WTC11 (cell line): ENCODE data around the gene GALK2. TPM values are rescaled to one million over a fixed set of nuclear protein-coding genes. Genes with fewer than 3 reads are reported as not detected.
A peak's percentile ranks its signal among the peaks of the same experiment; 100 is the strongest.

Experiments used
- ATAC-seq: fragments of 200-7000 bp; cut with Tn5 transposase; 2 replicates; pipeline ENCODE4 v1.10.0; 2021; ENCODE audit warnings: mild to moderate bottlenecking, moderate library complexity
- CTCF ChIA-PET: fragments of 300-600 bp; sonication (Branson Sonifier 250); formaldehyde crosslinking; loops from one replicate; lab custom pipeline; 2021; ENCODE audit warnings: antibody characterized with exemption; lab: Charles Lee
- POLR2A ChIA-PET: fragments of 350-600 bp; sonication (Branson Sonifier 250); formaldehyde crosslinking; loops from one replicate; lab custom pipeline; 2021; ENCODE audit warnings: antibody characterized with exemption; lab: Charles Lee
- DNase-seq: peaks from one replicate; pipeline ENCODE4 v3.0.0; 2021; ENCODE audit warnings: low spot score
- H3K27ac Mint-ChIP-seq: 2 replicates; pipeline ENCODE4 v1.8.0; 2021; ENCODE audit warnings: mixed read lengths
- H3K27me3 Mint-ChIP-seq: 2 replicates; pipeline ENCODE4 v1.8.0; 2021; ENCODE audit warnings: low read depth, mild to moderate bottlenecking, moderate library complexity, mixed read lengths
- H3K36me3 Mint-ChIP-seq: 2 replicates; pipeline ENCODE4 v1.8.0; 2021; ENCODE audit warnings: mixed read lengths
- H3K4me1 Mint-ChIP-seq: 2 replicates; pipeline ENCODE4 v1.8.0; 2022; ENCODE audit warnings: mixed read lengths
- H3K4me3 Mint-ChIP-seq: 2 replicates; pipeline ENCODE4 v1.8.0; 2021; ENCODE audit warnings: mild to moderate bottlenecking, moderate library complexity, mixed read lengths
- H3K9me3 Mint-ChIP-seq: 2 replicates; pipeline ENCODE4 v1.8.0; 2021; ENCODE audit warnings: mixed read lengths
- ATF2 ChIP-seq: sonication (generic); formaldehyde crosslinking; IDR thresholded peaks from 2 replicates; pipeline ENCODE4 v1.8.1; 2022; ENCODE audit warnings: low read depth, missing genetic modification reagents, borderline replicate concordance
- E2F5 ChIP-seq: sonication (generic); formaldehyde crosslinking; IDR thresholded peaks from 2 replicates; pipeline ENCODE4 v1.8.1; 2022; ENCODE audit warnings: mild to moderate bottlenecking, moderate library complexity, missing genetic modification reagents
- ERG ChIP-seq: fragments of 250-450 bp; sonication (Bioruptor Pico); IDR thresholded peaks from 2 replicates; pipeline ENCODE4 v1.8.0; 2021; ENCODE audit warnings: mild to moderate bottlenecking
- ESRRA ChIP-seq: sonication (generic); formaldehyde crosslinking; IDR thresholded peaks from 2 replicates; pipeline ENCODE4 v1.8.1; 2022; ENCODE audit warnings: mild to moderate bottlenecking, missing genetic modification reagents, borderline replicate concordance
- ETV6 ChIP-seq: sonication (generic); formaldehyde crosslinking; IDR thresholded peaks from 2 replicates; pipeline ENCODE4 v1.8.1; 2022; ENCODE audit warnings: mild to moderate bottlenecking, missing genetic modification reagents
- IRF2 ChIP-seq: sonication (generic); formaldehyde crosslinking; IDR thresholded peaks from 2 replicates; pipeline ENCODE4 v1.8.0; 2022; ENCODE audit warnings: low read depth, missing genetic modification reagents, borderline replicate concordance
- JAZF1 ChIP-seq: fragments of 250-450 bp; sonication (Bioruptor Pico); IDR thresholded peaks from 2 replicates; pipeline ENCODE4 v1.9.0; 2021; ENCODE audit warnings: moderate library complexity, mild to moderate bottlenecking, inconsistent platforms
- MAX ChIP-seq: sonication (generic); formaldehyde crosslinking; IDR thresholded peaks from 2 replicates; pipeline ENCODE4 v1.8.0; 2022; ENCODE audit warnings: mild to moderate bottlenecking, missing genetic modification reagents
- MYBL2 ChIP-seq: sonication (generic); formaldehyde crosslinking; IDR thresholded peaks from 2 replicates; pipeline ENCODE4 v1.8.1; 2023; ENCODE audit warnings: mild to moderate bottlenecking, moderate library complexity, missing genetic modification reagents
- NR1H2 ChIP-seq: sonication (generic); formaldehyde crosslinking; IDR thresholded peaks from 2 replicates; pipeline ENCODE4 v1.9.0; 2021; ENCODE audit warnings: mild to moderate bottlenecking, moderate library complexity, missing genetic modification reagents
- PREB ChIP-seq: sonication (generic); formaldehyde crosslinking; IDR thresholded peaks from 2 replicates; pipeline ENCODE4 v1.8.1; 2022; ENCODE audit warnings: mild to moderate bottlenecking, missing genetic modification reagents, moderate library complexity, borderline replicate concordance
- PRRX2 ChIP-seq: fragments of 250-450 bp; sonication (Bioruptor Pico); IDR thresholded peaks from 2 replicates; pipeline ENCODE4 v1.8.0; 2021; ENCODE audit warnings: mild to moderate bottlenecking
- TEAD1 ChIP-seq: sonication (generic); formaldehyde crosslinking; IDR thresholded peaks from 2 replicates; pipeline ENCODE4 v1.8.0; 2022; ENCODE audit warnings: mild to moderate bottlenecking, missing genetic modification reagents
- TP53 ChIP-seq: sonication (generic); formaldehyde crosslinking; IDR thresholded peaks from 2 replicates; pipeline ENCODE4 v1.8.1; 2023; ENCODE audit warnings: mild to moderate bottlenecking, missing genetic modification reagents
- USF1 ChIP-seq: sonication (generic); formaldehyde crosslinking; IDR thresholded peaks from 2 replicates; pipeline ENCODE4 v1.8.0; 2022; ENCODE audit warnings: mild to moderate bottlenecking, missing genetic modification reagents
- ZNF263 ChIP-seq: sonication (generic); formaldehyde crosslinking; IDR thresholded peaks from 2 replicates; pipeline ENCODE4 v1.8.1; 2022; ENCODE audit warnings: low read depth, mild to moderate bottlenecking, moderate library complexity, missing genetic modification reagents
- total RNA-seq: library from RNA; stranded (reverse); gene quantifications from 3 replicates; pipeline ENCODE4 v1.2.3, GENCODE V29; 2021
- TF ChIP-seq, protein P1 (sequence below): fragments of 250-450 bp; sonication (Bioruptor Pico); IDR thresholded peaks from 2 replicates; pipeline ENCODE4 v1.9.0; 2021; ENCODE audit warnings: mild to moderate bottlenecking
- TF ChIP-seq, protein P2 (sequence below): sonication (generic); formaldehyde crosslinking; IDR thresholded peaks from 2 replicates; pipeline ENCODE4 v1.8.1; 2023; ENCODE audit warnings: mild to moderate bottlenecking, moderate library complexity, missing genetic modification reagents
- TF ChIP-seq, protein P3 (sequence below): sonication (generic); formaldehyde crosslinking; conservative IDR thresholded peaks from 2 replicates; pipeline ENCODE4 v1.8.1; 2022; ENCODE audit warnings: mild to moderate bottlenecking, missing genetic modification reagents
- TF ChIP-seq, protein P4 (sequence below): sonication (generic); formaldehyde crosslinking; IDR thresholded peaks from 2 replicates; pipeline ENCODE4 v1.8.1; 2023; ENCODE audit warnings: mild to moderate bottlenecking, missing genetic modification reagents

The GALK2 gene
- total RNA-seq, 1 experiment from 2014 or later, result 16.9 TPM

GRCh38 chr15:49155110-49155833 is 14.8 kb upstream of the GALK2 start, which contains the start of gene COPS2:
Gene COPS2 (minus strand): TSS chr15:49155599. CDS start chr15:49155578, 21 bp downstream.
- ATAC-seq (peak; percentile 98), DNase-seq (peak; percentile 91)
- Mint-ChIP-seq H3K4me1 (peaks cover 31% of the 10 kb centered on the region), H3K27ac (peak within 1 kb of the TSS; percentile 97), H3K36me3 (peaks cover 3% of the 10 kb centered on the region; the same call in 1 of the 2 replicates), H3K4me3 (peak within 1 kb of the TSS; percentile 99), H3K9me3 (no peaks in the 10 kb centered on the region), H3K27me3 (no peaks in the 10 kb centered on the region)
- CTCF ChIA-PET, result interaction anchor here (1.1 to 1.8 kb wide), 5 partner anchors 8 to 293 kb away, joined by 4 to 8 read pairs (median 5); partner anchors contain the start of gene GALK2
- POLR2A ChIA-PET, result interaction anchor here (1.0 to 1.8 kb wide), 2 partner anchors 14 to 277 kb away, joined by 4 to 17 read pairs; partner anchors contain the start of genes EID1 and GALK2
- TF ChIP-seq, protein P1, sequence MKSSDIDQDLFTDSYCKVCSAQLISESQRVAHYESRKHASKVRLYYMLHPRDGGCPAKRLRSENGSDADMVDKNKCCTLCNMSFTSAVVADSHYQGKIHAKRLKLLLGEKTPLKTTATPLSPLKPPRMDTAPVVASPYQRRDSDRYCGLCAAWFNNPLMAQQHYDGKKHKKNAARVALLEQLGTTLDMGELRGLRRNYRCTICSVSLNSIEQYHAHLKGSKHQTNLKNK (CRISPR knock-in tag), result no peak
- TF ChIP-seq, protein P2, sequence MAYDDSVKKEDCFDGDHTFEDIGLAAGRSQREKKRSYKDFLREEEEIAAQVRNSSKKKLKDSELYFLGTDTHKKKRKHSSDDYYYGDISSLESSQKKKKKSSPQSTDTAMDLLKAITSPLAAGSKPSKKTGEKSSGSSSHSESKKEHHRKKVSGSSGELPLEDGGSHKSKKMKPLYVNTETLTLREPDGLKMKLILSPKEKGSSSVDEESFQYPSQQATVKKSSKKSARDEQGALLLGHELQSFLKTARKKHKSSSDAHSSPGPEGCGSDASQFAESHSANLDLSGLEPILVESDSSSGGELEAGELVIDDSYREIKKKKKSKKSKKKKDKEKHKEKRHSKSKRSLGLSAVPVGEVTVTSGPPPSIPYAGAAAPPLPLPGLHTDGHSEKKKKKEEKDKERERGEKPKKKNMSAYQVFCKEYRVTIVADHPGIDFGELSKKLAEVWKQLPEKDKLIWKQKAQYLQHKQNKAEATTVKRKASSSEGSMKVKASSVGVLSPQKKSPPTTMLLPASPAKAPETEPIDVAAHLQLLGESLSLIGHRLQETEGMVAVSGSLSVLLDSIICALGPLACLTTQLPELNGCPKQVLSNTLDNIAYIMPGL (CRISPR knock-in tag), result peak; percentile 49; the same call in 1 of the 2 replicates
- TF ChIP-seq ATF2 (no peak), JAZF1 (CRISPR knock-in tag) (no peak), IRF2 (CRISPR knock-in tag) (no peak), ETV6 (CRISPR knock-in tag) (peak; percentile 69; the same call in 1 of the 2 replicates), PRRX2 (CRISPR knock-in tag) (0 out of 2 replicates have a peak, but pooled peaks have one; percentile 5), PREB (CRISPR knock-in tag) (no peak), MAX (peak; percentile 72), MYBL2 (CRISPR knock-in tag) (peak; percentile 74), NR1H2 (CRISPR knock-in tag) (0 out of 2 replicates have a peak, but pooled peaks have one; percentile 35), USF1 (CRISPR knock-in tag) (peak; percentile 45; the same call in 1 of the 2 replicates), TP53 (CRISPR knock-in tag) (no peak), ZNF263 (CRISPR knock-in tag) (no peak), TEAD1 (CRISPR knock-in tag) (peak; percentile 72; the same call in 1 of the 2 replicates), E2F5 (CRISPR knock-in tag) (0 out of 2 replicates have a peak, but pooled peaks have one; percentile 19), ESRRA (no peak), ERG (CRISPR knock-in tag) (no peak)
- TF ChIP-seq, protein P3, sequence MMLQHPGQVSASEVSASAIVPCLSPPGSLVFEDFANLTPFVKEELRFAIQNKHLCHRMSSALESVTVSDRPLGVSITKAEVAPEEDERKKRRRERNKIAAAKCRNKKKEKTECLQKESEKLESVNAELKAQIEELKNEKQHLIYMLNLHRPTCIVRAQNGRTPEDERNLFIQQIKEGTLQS, result no peak
- TF ChIP-seq, protein P4, sequence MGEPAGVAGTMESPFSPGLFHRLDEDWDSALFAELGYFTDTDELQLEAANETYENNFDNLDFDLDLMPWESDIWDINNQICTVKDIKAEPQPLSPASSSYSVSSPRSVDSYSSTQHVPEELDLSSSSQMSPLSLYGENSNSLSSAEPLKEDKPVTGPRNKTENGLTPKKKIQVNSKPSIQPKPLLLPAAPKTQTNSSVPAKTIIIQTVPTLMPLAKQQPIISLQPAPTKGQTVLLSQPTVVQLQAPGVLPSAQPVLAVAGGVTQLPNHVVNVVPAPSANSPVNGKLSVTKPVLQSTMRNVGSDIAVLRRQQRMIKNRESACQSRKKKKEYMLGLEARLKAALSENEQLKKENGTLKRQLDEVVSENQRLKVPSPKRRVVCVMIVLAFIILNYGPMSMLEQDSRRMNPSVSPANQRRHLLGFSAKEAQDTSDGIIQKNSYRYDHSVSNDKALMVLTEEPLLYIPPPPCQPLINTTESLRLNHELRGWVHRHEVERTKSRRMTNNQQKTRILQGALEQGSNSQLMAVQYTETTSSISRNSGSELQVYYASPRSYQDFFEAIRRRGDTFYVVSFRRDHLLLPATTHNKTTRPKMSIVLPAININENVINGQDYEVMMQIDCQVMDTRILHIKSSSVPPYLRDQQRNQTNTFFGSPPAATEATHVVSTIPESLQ (CRISPR knock-in tag), result no peak
